ENCODE results near the gene HES6.
A peak's percentile ranks its signal among the peaks of the same experiment; 100 is the strongest.

GRCh38 chr2:238256594-238257104 is 16.8 kb upstream of the HES6 start:
- peak; percentile 98 to 99 (median 99) for TF ChIP-seq CTCF (optimal IDR thresholded peaks at IDR 0.05 in 1 of 3, IDR thresholded peaks at IDR 0.05 in 1 of 3, conservative IDR thresholded peaks at IDR 0.05 in 1 of 3; ENCODE audit: extremely low read depth in 1 of 3, insufficient read depth in 2 of 3, low read length in 3 of 3)
- no peak for TF ChIP-seq EZH2 (IDR thresholded peaks at IDR 0.05; ENCODE audit: low read length)

Measured in keratinocyte (primary cell).